ENCODE results near the gene SFTPA1.
"Not testable (repeated sequence)": the region's sequence is repeated elsewhere in the genome, so short reads cannot be mapped to it uniquely, and the experiment has no call there.

Gene SFTPA1

DNA sequence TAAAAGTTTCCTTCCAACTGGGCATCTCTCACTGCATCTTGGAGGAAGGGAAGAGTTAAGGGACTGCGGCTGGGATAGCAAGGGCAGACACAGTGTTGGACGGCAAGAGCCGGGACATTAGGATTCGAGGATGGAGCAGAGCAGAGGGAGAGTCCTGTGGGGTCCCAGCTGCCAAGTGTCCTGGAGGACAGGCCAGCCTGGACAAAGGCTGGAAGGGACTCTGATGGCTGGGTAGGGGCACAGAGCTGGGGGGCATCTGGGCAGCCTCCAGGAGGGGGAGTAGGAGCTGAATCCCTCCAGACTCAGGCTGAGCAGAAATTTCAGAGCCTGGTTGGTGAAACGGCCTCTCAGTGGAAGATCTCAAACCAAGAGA lies 19.2 kb downstream of the SFTPA1 start:
- Histone ChIP-seq H3K27me3 (ENCODE audit: insufficient read depth, low read depth) (no peaks in the 10 kb centered on the region), H3K36me3 (ENCODE audit: insufficient read depth) (no peaks in the 10 kb centered on the region), H3K27ac (no peak overlapping the region), H3K4me1 (ENCODE audit: low read depth, poor library complexity, severe bottlenecking) (no peaks in the 10 kb centered on the region), H4K20me1 (ENCODE audit: insufficient read depth) (no peaks in the 10 kb centered on the region), H2AFZ (ENCODE audit: low read depth) (no peak overlapping the region), H3K79me2 (ENCODE audit: insufficient read depth, low read depth) (no peaks in the 10 kb centered on the region), H3K4me2 (no peak overlapping the region), H3K9ac (no peak overlapping the region), H3K4me3 (IDR thresholded peaks at IDR 0.05; ENCODE audit: insufficient read depth, low read depth, low read length) (no peak overlapping the region)
- TF ChIP-seq, protein P1, sequence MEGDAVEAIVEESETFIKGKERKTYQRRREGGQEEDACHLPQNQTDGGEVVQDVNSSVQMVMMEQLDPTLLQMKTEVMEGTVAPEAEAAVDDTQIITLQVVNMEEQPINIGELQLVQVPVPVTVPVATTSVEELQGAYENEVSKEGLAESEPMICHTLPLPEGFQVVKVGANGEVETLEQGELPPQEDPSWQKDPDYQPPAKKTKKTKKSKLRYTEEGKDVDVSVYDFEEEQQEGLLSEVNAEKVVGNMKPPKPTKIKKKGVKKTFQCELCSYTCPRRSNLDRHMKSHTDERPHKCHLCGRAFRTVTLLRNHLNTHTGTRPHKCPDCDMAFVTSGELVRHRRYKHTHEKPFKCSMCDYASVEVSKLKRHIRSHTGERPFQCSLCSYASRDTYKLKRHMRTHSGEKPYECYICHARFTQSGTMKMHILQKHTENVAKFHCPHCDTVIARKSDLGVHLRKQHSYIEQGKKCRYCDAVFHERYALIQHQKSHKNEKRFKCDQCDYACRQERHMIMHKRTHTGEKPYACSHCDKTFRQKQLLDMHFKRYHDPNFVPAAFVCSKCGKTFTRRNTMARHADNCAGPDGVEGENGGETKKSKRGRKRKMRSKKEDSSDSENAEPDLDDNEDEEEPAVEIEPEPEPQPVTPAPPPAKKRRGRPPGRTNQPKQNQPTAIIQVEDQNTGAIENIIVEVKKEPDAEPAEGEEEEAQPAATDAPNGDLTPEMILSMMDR (conservative IDR thresholded peaks at IDR 0.05; ENCODE audit: low read depth, low read length): no peak

DNA sequence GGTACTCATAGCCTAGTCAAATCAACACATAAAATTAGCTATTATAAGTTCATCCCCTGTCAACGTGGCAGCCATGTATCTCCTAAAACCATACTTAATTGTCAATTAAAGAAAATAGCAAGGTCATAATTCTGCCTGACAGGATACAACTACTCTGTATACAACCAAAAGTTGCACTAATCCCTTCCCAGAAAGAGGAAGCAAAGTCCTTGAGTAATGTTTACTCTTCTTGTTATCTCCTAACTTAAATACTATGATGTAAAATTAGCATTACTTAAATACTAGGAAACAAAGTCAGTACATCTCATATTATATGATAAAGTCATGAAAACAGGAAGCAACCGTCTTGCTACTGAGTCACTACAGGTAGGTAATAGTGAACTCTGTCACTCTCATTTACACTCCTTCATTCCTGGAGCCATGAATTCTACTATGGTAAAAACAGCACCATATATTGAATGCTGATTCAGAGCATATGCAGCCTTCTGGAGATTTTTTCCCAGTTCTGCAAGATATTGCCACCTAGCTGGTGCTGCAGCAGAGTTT lies 26.0 kb downstream of the SFTPA1 start:
- H3K27ac ChIP-seq; H3K36me3 ChIP-seq (ENCODE audit: insufficient read depth); H2AFZ ChIP-seq (ENCODE audit: low read depth); H3K4me3 ChIP-seq (IDR thresholded peaks at IDR 0.05; ENCODE audit: insufficient read depth, low read depth, low read length); H3K79me2 ChIP-seq (ENCODE audit: insufficient read depth, low read depth); H4K20me1 ChIP-seq (ENCODE audit: insufficient read depth); H3K4me1 ChIP-seq (ENCODE audit: low read depth, poor library complexity, severe bottlenecking); H3K9ac ChIP-seq; H3K4me2 ChIP-seq; H3K27me3 ChIP-seq (ENCODE audit: insufficient read depth, low read depth): not testable (repeated sequence)

GRCh38 chr10:79638318-79638717 lies 27.6 kb downstream of the SFTPA1 start:
- Histone ChIP-seq H3K4me1 (ENCODE audit: low read depth, poor library complexity, severe bottlenecking) (no peaks in the 10 kb centered on the region), H2AFZ (ENCODE audit: low read depth) (no peak overlapping the region), H4K20me1 (ENCODE audit: insufficient read depth) (no peaks in the 10 kb centered on the region), H3K27ac (no peak overlapping the region), H3K9ac (no peak overlapping the region), H3K79me2 (ENCODE audit: insufficient read depth, low read depth) (no peaks in the 10 kb centered on the region), H3K4me2 (no peak overlapping the region), H3K36me3 (ENCODE audit: insufficient read depth) (no peaks in the 10 kb centered on the region), H3K4me3 (IDR thresholded peaks at IDR 0.05; ENCODE audit: insufficient read depth, low read depth, low read length) (no peak overlapping the region), H3K27me3 (ENCODE audit: insufficient read depth, low read depth) (no peaks in the 10 kb centered on the region)
- TF ChIP-seq, protein P1 (conservative IDR thresholded peaks at IDR 0.05; ENCODE audit: low read depth, low read length): no peak

DNA sequence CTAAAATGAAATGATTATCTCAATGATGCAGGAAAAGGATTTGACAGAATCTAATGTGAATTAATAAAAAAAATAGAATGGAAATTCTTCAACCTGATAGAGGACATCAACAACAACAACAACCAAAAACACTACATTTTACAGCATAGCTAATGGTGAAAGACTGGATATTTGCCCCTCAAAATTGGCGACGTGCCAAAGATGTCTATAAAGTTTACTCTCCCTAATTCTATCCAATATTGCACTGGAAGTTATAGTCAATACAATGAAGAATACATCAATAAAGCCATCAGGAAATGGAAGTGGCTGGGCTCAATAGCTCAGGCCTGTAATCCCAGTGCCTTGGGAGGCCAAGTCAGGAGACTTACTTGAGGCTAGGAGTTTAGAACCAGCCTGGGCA lies 42.0 kb downstream of the SFTPA1 start:
- H3K9ac ChIP-seq; H2AFZ ChIP-seq (ENCODE audit: low read depth); H3K36me3 ChIP-seq (ENCODE audit: insufficient read depth); H3K4me3 ChIP-seq (IDR thresholded peaks at IDR 0.05; ENCODE audit: insufficient read depth, low read depth, low read length); H4K20me1 ChIP-seq (ENCODE audit: insufficient read depth); H3K4me1 ChIP-seq (ENCODE audit: low read depth, poor library complexity, severe bottlenecking); H3K79me2 ChIP-seq (ENCODE audit: insufficient read depth, low read depth); H3K4me2 ChIP-seq; H3K27me3 ChIP-seq (ENCODE audit: insufficient read depth, low read depth); H3K27ac ChIP-seq: not testable (repeated sequence)

DNA sequence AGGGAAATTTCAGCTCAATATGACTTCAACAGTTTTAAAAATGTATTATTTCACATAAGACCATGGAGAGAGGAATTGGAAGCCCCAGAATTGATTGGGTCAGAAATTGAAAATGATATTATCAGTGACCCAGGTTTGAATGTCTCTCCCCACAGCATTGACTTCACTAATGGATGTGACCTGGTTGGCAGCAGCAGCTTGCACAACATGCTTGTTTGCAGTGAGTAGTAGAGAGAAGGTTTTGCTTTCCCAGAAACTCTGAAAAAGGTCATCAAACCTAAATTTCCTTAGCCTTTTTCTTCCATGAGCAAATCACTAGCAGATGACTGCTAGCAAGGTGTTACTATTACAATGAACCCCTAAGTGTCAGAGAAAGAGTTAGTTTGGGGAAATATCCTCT lies 52.5 kb downstream of the SFTPA1 start:
- H3K4me2 ChIP-seq; H3K27ac ChIP-seq; H2AFZ ChIP-seq (ENCODE audit: low read depth): not testable (repeated sequence)

DNA sequence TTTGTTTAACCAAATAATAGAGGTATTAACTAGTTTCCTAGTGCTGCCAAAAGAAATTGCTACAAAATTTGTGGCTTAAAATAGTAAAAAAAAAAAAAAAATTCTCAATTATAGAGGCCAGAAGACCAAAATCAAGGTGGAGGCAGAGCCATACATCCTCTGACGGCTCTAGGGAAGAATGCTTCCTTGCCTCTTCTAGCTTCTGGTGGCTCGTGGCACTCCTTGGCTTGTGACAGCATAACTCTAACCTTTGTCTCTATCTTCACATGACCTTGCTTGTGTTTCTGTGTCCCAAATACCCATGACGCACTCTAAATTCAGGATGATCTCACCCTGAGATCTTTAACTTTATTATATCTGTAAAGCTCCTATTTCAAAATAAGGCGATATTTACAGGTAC lies 53.9 kb downstream of the SFTPA1 start:
- not testable (repeated sequence) for H3K36me3 ChIP-seq (ENCODE audit: insufficient read depth); H2AFZ ChIP-seq (ENCODE audit: low read depth); H3K27ac ChIP-seq; H4K20me1 ChIP-seq (ENCODE audit: insufficient read depth); H3K4me3 ChIP-seq (IDR thresholded peaks at IDR 0.05; ENCODE audit: insufficient read depth, low read depth, low read length); H3K9ac ChIP-seq; H3K27me3 ChIP-seq (ENCODE audit: insufficient read depth, low read depth); H3K4me1 ChIP-seq (ENCODE audit: low read depth, poor library complexity, severe bottlenecking); H3K4me2 ChIP-seq; H3K79me2 ChIP-seq (ENCODE audit: insufficient read depth, low read depth)

More for the DNA sequence above, 52.5 kb downstream of the SFTPA1 start:
- not testable (repeated sequence) for H3K4me3 ChIP-seq (IDR thresholded peaks at IDR 0.05; ENCODE audit: insufficient read depth, low read depth, low read length); H4K20me1 ChIP-seq (ENCODE audit: insufficient read depth); H3K27me3 ChIP-seq (ENCODE audit: insufficient read depth, low read depth); H3K36me3 ChIP-seq (ENCODE audit: insufficient read depth); H3K9ac ChIP-seq; H3K4me1 ChIP-seq (ENCODE audit: low read depth, poor library complexity, severe bottlenecking); H3K79me2 ChIP-seq (ENCODE audit: insufficient read depth, low read depth)
